ENCODE data around the gene MAP3K10.
"Not testable (repeated sequence)": the region's sequence is repeated elsewhere in the genome, so short reads cannot be mapped to it uniquely, and the experiment has no call there.

MAP3K10 gene

GRCh38 chr19:40190891-40191835 lies at the start of gene MAP3K10:
TSS of gene MAP3K10 (plus strand) at chr19:40191426. CDS start at chr19:40192032, 606 bp downstream.
- peak; percentile 92 for DNase-seq (ENCODE audit: low spot score)

DNA sequence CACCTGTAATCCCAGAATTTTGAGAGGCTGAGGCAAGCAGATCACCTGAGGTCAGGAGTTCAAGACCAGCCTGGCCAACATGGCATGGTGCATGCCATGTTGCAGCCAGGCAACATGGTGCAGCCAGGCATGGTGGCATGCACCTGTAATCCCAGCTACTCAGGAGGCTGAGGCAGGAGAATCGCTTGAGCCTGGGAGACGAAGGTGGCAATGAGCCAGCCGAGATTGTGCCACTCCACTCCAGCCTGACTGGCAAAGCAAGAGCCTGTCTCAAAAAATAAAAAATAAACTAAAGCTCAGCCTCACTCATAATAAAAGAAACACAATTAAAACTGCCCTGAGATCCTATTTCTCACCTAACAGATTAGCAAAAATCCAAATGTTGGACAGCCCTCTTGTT lies 49.7 kb upstream of the MAP3K10 start:
- no peak for DNase-seq (ENCODE audit: low spot score)

GRCh38 chr19:40143612-40144011 lies 47.6 kb upstream of the MAP3K10 start:
- DNase-seq (ENCODE audit: low spot score), result no peak

DNA sequence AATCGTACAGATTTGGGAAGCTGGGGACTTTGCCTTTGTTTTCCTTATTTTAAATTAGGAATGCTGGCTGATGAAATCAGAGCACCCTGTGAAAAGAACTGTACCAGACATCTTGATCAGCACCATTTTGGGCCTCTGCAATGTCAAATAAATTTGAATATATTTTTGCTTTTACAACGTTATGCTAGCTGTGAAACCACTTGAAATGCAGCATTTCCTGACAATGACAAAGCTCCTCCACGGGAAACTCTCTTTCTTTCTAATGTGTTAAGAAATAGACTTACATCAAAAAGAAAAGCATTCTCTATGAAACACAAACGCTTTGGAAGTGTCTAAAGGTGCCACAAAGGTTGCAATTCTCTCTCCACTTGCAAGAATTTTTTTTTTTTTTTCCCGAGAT lies 47.1 kb upstream of the MAP3K10 start:
- DNase-seq (ENCODE audit: low spot score), result no peak

DNA sequence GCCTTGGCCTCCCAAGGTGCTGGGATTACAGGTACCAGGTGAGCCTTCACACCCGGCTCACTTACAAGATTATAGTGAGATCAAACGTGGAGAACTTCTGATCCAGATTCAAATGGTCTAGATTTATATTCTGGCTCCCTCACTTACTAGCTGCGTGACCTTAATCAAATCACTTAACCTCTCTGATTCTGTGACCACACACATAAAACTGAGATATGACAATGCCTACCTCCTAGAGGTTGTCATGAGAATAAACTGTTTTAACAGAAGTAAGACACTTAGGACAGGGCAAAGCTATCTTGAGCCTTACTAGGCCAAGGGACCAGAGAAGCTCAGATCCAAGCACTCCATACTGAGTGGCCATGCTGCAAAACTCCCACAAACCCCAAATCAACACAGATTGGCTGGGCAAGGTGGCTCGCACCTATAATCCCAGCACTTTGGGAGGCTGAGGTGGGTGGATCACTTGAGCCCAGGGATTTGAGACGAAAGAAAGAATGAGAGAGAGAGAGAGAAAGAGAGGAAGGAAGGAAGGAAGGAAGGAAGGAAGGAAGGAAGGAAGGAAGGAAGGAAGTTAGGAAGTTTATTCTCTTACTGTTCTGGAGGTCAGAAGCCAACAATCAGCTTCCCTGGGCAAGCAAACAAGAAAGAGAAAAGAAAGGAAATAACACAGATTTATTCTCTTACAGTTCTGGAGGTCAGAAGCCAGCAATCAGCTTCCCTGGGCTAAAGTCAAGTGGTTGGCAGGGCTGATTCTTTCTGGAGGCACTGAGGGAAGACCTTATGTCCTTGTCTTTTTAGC lies 46.1 kb upstream of the MAP3K10 start:
- DNase-seq (ENCODE audit: low spot score), result no peak

GRCh38 chr19:40145749-40146029 lies 45.5 kb upstream of the MAP3K10 start:
- not testable (repeated sequence) for DNase-seq (ENCODE audit: low spot score)

DNA sequence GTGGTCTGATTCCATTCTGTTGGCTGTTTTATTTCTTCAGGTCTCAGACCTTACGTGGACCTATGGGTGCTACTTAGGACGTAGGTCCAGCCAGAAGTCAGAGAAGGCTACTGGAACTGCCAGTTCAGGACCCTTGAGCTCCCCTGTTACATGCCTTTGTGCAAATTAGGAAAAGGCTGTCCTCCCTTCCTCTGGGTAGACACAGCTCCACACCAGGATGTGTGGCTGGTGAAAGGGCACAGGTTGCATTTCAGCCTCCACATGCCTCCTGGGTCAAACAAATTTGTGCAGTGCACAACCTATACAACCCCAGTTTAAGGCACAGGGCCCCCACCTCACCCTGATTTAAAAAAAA lies 43.9 kb upstream of the MAP3K10 start:
- DNase-seq (ENCODE audit: low spot score), result no peak

GRCh38 chr19:40147693-40148347 lies 43.4 kb upstream of the MAP3K10 start:
- DNase-seq (ENCODE audit: low spot score), result peak; percentile 62

GRCh38 chr19:40149501-40149900 lies 41.7 kb upstream of the MAP3K10 start:
- no peak for DNase-seq (ENCODE audit: low spot score)

DNA sequence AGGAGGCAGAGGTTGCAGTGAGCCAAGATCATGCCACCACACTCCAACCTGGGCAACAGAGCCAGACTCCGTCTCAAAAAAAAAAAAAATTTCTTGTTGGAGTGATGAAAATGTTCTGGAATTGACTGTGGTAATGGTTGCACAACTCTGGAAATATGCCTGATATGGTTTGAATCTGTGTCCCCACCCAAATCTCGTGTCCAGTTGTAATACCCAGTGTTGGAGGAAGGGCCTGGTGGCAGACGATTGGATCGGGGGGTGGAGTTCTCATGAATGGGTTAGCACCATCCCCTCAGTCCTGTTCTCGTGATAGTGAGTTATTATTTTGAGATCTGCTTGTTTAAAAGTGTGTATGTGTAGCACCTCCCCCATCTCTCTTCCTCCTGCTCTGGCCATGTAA lies 41.1 kb upstream of the MAP3K10 start:
- no peak for DNase-seq (ENCODE audit: low spot score)

- no peak for DNase-seq (ENCODE audit: low spot score)
Observed at GRCh38 chr19:40154121-40154680, 37.0 kb upstream of the MAP3K10 start.

DNA sequence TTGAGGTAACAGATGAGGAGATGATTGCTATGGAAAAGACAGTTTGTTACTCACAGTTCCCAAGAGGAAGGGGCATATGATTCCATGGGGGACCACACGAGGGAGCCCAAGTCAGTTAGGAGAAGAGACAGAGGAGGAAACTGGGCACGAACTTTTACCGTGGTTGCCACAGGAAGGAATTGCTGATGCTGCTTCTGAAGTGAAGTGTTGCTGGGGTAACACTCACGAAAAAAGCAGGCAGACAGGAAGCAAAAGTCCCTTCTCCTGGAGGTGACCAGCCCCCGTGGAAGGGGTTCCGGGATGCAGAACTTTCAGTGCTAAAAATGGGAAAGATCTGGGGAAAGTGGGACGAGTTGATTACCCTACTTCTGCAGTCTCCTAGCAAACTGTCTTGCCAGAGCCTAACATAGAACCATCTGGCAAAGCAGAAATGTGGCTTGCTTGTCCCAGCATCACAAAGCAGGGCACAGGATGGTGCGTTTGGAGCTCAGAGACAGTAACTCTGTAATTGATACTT lies 35.4 kb upstream of the MAP3K10 start:
- no peak for DNase-seq (ENCODE audit: low spot score)

GRCh38 chr19:40157059-40157458 lies 34.2 kb upstream of the MAP3K10 start:
- DNase-seq (ENCODE audit: low spot score), result no peak

DNA sequence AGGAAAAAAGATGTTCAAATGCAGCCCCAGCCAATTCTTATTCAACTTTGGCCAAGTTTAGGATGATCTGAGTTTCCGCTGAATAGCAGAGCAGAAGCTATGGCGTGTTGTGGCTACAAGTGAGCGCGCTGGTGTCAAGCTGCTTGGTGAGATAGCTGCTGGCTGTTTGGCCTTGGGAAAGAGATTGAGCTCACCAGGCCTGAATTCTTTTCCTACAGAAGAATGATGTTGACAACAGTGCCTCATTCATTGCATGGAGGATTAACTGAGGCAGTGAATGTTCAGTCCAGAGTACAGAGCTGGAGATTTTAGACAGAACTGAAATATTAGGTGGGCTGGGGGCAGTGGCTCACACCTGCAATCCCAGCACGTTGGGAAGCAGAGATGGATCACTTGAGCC lies 31.5 kb upstream of the MAP3K10 start:
- DNase-seq (ENCODE audit: low spot score), result no peak

DNA sequence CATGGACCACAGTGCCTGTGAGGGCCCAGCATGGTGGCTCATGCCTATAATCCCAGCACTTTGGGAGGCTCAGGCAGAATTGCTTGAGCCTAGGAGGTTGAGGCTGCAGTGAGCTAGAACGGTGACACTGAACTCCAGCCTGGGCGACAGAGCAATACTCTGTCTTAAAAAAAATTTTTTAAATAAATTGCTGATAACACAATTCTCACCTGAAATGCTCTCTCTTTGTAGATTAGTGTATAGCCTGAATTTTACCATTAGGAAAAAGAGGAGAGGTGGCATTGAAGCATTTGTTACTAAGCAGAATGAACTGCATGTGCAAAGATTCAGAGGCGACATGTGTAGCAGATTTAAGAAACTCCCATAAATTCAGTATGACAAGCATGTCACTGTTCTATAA lies 29.1 kb upstream of the MAP3K10 start:
- no peak for DNase-seq (ENCODE audit: low spot score)

- DNase-seq (ENCODE audit: low spot score), result no peak
Observed at GRCh38 chr19:40163541-40164129, 27.6 kb upstream of the MAP3K10 start.

GRCh38 chr19:40165362-40165937 lies 25.8 kb upstream of the MAP3K10 start:
- DNase-seq (ENCODE audit: low spot score), result peak; percentile 68

DNA sequence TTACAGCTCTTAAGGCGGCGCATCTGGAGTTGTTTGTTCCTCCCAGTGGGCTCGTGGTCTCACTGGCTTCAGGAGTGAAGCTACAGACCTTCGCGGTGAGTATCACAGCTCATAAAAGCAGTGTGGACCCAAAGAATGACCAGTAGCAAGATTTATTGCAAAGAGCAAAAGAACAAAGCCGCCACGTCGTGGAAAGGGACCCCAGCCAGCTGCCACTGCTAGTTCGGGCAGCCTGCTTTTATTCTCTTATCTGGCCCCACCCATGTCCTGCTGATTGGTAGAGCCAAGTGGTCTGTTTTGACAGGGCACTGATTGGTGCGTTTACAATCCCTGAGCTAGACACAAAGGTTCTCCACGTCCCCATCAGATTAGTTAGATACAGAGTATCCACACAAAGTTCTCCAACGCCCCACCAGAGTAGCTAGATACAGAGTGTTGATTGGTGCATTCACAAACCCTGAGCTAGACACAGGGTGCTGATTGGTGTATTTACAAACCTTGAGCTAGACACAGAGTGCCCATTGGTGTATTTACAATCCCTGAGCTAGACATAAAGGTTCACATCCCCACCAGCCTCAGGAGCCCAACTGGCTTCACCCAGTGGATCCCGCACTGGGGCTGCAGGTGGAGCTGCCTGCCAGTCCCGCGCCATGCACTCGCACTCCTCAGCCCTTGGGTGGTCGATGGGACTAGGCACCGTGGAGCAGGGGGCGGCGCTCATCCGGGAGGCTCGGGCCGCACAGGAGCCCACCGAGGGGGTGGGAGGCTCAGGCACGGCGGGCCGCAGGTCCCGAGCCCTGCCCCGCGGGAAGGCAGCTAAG lies 21.5 kb upstream of the MAP3K10 start:
- DNase-seq (ENCODE audit: low spot score), result not testable (repeated sequence)

DNA sequence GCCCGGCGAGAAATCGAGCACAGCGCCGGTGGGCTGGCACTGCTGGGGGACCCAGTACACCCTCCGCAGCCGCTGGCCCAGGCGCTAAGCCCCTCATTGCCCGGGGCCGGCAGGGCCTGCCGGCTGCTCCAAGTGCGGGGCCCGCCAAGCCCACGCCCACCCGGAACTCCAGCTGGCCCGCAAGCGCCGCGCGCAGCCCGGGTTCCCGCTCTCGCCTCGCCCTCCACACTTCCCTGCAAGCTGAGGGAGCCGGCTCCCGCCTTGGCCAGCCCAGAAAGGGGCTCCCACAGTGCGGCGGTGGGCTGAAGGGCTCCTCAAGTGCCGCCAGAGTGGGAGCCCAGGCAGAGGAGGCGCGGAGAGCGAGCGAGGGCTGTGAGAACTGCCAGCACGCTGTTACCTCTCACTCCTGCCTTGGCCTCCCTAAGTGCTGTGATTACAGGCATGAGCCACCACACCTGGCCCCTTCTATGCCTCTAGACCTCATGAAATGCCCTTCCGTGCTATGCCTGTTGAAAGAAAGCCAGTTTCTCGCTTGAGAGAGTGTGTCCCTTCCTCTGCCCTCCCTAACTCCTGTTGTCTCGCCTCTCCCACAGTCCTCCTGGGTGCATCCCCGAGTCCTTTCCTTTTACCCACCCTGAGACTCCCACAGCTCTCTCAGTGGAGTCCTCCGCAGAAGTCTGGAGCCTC lies 20.8 kb upstream of the MAP3K10 start:
- not testable (repeated sequence) for DNase-seq (ENCODE audit: low spot score)

- DNase-seq (ENCODE audit: low spot score), result not testable (repeated sequence)
Observed at GRCh38 chr19:40171293-40171692, 19.9 kb upstream of the MAP3K10 start.

Data from AG08396 (cell line).